ENCODE results near the gene MAT2A.
A peak's percentile ranks its signal among the peaks of the same experiment; 100 is the strongest.

The MAT2A gene

DNA sequence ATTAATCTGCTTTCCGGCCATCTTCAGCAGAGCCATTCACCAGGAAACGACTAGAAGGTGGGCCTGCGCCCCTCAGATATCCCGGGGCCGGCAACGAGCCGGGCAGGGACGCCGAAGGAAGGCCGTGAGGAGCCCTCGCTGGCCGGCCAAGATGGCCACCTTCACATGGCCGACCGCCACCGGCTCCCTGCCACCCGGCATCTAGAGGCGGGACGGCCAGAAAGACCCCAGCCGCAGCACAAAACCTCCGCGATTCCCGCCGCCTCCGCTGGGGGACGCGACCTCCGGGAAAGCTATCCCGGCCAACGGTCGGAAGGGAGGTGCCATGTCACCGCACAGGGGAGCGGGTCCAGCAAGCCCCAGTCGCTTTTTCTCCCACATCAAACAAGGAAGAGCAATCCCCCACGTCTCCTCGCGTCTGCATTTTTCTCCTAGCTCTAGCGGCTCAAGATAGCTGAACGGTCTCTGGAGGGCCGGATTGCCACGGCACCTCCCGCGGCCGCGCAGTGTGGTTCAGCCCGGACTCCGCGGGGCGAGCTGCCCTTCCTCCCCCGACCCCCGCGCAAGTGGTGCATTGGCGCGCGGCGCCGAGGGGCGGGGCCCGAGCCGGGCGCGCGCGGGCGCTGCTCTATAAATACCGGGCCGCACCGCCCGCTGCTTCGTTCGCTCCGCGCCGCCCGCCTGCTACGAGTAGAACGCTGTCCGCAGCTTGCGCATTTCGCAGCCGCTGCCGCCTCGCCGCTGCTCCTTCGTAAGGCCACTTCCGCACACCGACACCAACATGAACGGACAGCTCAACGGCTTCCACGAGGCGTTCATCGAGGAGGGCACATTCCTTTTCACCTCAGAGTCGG is at the start of gene MAT2A:
MAT2A (plus strand) TSS at position 662 of the 854 bp plus-strand sequence; CDS start at position 782, 120 bp downstream.
- DNase-seq = peak; percentile 95

DNA sequence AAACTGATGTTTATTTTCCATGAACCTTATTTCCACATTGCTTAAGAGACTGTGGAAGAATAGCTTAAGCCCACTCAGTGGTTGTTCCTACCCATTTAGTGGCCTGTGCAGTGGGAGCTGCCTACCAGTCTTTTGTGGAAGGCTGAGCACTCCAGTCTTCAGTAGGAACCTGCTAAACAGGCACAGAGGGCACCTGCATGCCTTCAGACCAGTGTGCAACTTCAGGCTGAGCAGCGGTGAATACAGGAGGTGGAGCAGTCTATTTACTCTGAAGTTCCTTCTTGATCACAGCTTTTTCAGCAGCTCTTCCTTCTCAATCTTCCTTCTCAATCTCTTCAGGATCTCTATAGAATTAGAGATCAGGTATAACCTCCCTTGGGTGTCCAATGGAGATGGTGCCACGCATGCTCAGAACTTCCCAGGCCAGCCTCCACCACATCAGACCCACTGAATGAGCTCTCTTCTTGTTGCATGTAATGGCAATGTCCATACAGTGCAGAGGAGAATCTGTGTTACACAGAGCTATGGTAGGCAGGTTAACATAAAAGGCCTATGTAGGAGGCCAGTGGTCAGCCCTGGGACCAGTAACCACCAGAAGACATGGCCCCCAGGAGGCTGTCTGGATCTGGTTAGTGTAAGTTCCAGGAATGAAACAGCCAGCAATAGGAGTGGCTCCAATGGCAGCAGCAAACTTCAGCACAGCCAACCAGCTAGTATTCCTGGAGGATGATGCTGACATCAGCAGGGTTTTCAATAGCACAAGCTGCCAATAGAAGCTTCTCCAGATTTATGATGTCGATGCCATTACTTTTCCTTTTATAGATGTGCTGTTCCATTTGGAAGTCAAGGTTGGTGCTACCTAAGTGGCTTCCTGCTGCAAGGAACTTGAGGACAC is 47.9 kb upstream of the MAT2A start:
- no peak for DNase-seq

DNA sequence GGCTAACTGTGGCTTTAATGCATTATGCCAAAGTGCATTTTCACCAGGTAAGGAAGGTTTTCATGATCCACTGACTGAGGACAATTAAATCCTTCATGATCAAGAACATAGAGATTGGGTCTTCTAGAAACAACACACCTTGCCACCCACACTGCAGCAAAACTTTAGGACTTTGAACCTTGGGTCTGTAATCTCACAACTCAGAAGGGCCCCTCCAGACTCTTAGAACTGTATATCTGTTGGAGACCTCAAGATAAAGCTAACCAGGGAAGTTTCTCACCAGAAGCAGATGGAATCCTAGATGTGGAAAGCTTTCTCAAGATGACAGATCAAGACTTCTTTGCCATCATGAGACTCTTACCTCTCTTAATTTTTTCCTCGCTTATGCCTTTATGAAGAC is 42.5 kb upstream of the MAT2A start:
- DNase-seq = no peak

DNA sequence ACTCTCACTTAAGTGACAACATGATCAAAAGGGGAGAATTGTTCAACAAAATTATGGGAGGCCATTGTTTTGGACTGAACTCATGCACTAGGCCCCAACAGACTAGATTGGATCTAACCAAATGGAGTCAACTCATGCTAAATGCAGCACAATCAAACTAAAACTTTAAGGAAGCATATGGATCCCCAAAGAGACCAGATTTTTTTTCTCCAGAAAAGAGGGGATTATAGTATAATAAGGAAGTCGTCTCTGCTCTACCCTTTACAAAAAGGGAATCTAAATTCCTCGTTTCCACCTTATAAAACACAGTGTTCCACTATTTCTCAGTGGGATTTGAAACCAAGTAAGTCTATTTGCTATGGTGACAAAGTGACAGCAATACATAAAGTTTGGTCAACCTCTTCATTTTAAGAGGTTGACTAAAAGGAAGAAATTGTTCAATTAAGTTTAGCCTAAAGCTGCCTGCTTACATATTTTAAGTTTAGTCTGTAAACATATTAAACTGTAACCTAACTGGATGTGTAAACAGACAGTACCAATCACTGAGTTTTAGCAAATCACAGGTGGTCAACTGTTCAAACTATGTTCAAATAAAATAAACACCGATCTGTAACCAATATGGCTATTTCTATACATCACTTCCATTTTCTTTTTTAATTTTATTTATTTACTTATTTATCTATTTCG is 40.9 kb upstream of the MAT2A start:
- DNase-seq = no peak

DNA sequence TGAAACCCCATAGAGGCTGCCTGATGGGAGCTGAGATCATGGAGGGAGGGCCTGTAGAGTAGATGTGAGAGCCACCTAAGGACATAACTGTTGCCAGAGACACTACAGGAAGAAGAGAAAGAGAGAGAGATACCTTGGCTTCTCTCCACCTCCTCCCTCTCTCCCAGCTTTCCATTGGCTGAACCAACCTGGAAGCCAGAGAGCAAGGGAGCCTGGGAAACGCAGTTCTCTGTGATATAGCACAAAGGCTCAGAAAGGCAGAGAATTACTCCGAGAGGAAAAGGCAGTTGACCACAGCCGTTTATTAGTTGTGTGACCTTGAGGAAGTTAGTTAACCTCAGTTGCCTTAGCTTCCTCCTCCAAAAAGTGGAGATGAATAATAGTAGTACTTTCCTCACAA is 37.7 kb upstream of the MAT2A start:
- DNase-seq = no peak

DNA sequence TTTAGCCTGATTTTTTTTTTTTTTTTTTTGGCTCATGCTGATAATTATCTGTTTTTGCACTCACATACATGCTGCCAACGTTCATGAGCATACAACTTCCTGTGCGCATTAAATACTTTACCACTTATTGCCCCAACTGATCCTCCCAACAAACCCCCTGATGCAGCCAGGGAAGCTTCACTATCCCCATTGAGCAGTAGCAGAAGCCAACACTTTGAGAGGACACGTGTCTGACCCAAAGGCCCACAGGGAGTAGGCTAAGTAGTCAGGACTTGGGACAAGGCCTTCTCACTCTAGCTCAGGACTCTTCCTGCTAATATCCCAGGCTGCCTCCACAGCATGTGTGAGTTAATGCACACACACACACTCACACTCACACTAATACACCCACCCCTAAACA is 36.2 kb upstream of the MAT2A start:
- DNase-seq = no peak

DNA sequence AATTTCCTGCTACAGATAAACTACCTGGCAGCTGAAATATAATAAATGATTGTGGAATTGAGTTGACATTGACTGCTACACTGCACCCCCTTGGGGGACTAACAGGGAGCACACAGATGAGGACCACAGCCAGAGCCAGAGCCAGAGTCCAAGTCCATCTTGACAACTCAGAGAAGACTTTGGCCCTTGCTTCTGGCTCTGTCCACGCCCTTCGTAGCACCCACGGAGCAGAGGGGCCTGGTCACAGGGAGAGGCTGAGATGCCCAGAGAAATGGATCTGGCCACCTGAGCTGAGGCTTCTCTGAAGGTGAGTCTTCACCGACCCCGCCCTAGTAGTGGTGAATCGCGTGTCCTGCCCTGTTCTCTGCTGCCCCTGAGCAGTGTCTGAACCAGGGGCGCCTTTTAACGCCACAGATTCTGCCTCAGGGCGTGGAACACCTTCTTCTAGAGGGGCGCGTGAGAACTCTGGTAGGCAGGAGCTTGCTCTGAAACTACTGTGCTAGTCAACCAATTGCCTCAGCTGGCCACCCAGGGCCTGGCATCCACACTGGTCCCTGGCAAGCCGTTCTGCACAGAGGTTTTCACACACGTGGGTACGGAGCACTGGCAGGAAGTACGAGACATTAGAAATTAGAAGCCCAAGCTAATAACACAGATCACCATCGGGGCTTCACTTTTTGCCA is 35.7 kb upstream of the MAT2A start:
- no peak for DNase-seq

DNA sequence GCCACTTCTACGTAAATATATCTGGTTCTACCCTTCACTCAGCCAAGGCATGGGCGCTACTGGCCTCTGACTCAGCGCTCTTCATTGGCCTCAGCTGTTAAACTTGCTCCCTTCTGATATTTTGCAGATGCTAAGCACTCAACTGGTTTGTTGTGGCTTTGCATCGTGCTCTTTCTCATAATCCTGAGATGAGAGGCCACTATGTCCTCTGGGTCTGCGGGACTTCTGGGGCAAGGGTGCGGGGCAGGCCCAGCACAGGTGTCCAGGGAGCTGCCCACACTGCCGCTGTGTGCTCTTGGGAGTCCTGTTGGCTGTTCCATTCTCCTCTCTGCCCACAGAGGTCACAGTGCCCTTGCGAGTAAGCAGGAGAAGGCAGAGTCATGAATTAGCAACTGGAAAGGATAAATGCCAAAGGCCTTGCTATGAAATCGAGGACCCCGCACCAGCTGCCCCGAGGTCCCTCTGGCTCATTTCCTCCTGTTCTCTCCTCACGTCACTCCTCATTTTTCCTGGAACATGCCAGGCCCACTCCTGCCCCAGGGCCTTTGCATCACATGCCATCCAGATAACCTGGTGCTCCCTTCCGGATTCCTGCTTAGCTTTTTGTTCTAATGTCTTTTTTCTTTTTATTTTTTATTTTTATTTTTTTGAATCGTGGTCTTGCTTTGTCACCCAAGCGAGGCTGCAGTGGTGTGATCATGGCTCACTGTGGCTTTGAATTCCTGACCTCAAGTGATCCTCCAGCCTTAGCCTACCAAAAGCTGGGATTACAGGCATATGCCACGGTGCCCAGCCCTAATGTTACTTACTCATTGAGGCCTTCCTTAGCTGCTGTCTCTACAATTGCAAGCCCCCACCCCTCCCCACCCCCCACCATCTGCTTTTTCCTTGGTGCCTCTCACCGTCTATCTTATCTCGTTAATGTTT is 34.9 kb upstream of the MAT2A start:
- DNase-seq = peak; percentile 34

DNA sequence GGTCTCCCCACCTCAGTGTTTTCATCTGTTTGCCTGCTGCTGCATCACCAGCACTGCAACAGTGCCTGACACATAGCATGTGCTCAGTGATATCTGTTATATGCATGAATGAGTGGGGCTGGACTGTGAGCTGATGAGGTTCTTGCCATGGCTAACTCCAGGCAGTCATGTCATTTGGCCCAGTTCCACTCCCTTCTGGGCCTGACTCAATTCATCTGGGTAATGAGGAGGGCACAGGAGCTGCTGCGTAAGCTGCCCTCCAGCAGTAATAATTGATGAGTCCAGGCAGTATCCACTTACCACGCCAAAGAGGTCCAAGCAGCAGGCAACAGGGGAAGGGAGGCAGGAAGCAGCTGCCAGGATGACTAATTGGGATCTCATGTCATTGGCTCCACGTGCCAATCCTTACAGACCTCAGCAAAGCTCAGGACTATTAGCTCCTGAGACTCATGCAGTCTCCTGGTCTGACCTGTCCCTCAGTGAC is 34.1 kb upstream of the MAT2A start:
- peak; percentile 92 for DNase-seq

DNA sequence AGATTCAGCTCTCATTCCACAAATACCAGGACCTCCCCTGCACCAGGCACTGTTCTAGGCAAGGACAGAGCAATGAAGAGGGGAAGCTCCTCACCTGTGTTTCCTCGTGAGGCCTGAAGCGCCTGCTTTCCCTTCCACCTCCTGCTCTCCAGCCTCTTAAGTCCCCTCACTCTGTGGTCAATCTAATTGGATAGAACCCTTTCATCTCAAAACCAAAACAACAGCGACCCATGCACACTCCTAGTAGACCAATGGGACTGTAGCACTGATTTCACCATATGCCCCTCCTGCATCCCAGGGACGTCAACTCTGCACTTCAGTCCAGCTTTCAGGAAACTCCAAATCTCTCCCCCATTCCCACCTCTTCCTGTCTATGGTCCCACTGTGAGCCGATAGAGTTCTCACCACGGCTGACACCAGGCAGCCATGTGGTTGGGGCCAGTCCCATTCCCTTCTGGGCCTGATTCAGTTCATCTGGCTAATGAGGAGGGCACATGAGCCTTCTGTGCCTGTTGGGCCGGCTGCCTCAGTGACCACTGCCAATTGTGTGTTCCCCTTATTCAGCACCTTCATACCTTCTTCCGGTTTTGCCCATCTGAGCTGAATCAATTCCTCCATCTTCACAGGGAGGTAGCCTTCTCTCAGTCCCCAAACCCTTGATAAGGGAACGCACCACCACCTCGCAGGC is 33.3 kb upstream of the MAT2A start:
- DNase-seq = no peak

DNA sequence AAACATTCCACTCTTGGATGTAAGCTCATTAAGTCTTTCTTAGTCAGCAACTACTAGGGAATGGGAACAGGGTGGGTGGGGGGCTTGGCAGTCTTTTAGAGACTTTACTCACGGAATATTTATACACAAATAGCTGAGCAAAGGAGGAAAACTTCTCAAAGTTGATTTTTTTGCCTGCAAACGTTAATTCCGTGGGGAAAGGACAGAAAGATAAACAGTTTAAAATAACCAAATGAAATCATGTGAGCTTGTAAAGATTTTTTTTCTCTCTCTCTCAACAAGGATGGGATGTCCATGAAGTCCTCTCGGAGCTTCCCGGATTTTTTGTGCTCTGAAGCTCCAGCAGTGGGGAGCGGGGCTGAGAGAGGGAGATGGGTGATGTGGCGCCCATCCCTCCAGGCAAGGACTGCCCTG is 32.2 kb upstream of the MAT2A start:
- peak; percentile 71 for DNase-seq

DNA sequence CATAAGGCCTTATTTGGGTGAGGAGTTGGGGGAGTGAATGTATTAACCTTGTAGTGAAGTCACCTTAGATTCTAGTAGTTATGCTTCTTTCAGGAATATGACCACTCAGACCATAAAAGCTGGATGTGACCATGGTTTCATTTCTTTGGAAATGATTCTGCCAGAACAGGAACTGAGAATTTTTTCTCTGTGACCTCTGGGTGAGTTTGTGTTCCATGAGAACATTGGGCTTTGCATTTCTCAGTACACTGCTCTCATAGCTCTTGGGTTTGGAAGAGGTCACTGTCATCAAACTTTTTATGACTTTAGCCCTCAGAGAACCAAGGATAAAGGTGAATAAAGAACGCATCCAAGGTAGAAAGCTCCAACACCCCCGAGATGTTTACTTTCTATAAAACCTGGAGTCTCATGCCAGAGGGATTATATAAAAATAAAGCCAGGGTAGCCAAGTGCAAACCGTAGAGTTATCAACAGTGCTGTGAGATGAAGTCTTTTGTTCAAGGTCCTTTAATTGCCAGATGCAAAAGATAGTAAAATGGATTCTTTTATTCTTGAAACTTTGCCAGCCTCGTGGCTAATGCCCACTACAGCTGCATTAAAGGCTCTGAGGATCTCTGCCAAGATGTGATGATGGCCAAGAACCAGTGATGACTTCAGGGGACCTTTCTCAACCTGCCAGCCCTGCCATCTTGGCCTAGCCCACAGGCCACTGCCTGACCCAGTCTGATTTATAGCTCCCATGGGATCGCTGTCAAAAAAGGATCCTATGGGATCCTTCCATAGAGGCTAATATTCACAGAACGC is 27.8 kb upstream of the MAT2A start:
- DNase-seq = no peak

DNA sequence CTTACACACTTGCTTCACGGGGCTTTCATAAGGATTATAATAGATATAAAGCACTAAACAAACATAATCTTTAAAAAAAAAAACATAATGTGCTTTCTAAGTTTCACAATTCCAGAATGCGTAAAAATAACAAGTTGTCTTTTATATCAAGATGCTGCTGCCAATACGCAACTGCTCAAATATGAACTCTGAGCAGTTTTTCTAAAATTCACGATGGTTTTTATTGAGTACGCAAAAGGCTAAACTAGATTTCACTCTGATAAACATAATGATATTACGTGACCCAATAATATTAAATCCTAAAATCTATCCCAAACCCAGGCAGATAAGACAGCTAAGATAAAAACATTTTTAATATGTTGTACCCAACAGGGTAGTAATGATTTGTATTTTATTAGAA is 24.6 kb upstream of the MAT2A start:
- DNase-seq = no peak

DNA sequence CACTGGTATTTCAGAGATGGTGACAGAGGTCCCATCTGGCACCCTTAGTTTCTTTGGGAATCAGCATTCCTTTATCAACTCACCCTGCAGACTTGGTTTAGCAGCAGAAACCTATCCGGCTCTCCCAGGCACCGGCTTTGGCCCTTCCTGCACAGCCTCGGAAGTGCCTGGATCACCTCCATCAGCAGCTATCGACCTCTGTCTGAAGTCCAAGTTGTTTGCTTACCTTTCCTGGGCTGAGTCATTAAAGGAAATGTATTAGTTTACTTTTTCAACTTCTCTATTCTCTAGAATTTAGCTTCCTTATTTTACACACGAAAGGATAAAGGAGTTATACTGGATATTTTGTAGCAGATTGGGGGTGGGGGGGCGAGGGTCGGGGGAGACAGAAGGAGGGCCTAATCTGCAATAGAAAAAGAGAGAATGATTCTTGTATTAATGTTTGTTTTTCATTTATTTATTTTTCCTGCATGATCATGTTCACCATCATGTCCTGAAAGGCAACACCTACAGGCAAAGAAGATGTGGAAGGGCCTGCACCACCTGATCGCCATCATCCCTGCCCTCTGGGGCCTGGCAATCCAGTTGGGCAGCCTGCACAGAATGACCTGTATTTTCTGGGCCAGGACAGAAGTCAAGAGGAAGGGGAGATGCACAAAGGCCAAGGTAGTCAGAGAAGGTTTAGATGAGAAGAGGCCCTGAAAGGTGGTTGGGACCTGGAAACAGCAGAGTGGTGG is 22.1 kb upstream of the MAT2A start:
- no peak for DNase-seq

DNA sequence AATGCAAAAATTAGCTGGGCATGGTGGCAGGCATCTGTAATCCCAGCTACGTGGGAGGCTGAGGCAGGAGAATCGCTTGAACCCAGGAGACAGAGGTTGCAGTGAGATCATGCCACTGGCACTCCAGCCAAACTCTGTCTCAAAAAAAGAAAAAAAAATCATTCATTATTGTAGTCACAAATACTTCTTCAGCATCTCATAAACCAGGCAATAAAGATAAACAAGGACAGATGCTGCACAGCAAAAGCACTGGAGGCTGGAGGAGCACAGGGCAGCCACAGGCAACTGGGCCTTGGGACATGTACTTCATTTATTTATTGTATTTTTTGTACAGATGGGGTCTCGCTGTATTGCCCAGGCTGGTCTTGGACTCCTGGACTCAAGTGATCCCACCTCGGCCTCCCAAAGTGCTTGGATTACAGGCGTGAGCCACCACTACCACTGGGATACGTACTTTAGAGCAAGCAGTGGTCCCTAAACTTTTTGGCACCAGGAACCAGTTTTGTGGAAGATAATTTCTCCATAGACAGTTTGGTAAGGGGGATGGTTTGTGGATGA is 16.8 kb upstream of the MAT2A start:
- no peak for DNase-seq

DNA sequence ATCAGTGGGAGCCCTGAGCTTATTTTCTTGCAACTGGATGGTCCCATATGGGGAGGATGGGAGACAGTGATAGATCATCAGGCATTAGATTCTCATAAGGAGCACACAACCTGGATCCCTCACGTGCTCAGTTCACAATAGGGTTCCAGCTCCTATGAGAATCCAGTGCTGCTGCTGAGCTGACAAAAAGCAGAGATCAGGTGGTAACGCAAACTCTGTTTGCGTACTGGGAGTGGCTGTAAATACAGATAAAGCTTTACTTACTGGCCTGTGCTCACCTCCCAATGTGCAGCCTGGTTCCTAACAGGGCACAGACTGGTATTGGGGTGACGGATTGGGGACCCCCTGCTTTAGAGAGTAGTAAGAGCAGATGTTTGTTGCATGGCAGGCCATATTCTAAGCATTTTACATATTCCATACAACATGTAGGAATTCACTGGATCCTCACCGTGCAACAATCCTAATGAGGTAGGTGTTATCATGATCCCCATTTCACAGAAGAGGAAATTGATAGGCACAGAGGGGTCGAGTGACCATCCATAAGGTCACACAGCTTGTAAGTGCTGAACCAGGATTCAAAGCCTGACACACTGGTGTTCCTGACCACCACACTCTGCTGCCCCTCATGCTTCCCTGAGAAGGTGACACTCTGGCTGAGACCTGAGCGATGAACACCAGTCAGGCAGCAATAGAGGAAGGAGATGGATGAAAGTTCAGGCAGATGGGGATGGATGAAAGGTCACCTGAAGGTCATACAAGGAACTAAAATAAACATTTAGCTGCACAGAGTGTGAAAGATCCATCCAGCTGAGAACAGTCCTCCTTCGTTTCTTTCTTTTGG is 15.7 kb upstream of the MAT2A start:
- DNase-seq = no peak

DNA sequence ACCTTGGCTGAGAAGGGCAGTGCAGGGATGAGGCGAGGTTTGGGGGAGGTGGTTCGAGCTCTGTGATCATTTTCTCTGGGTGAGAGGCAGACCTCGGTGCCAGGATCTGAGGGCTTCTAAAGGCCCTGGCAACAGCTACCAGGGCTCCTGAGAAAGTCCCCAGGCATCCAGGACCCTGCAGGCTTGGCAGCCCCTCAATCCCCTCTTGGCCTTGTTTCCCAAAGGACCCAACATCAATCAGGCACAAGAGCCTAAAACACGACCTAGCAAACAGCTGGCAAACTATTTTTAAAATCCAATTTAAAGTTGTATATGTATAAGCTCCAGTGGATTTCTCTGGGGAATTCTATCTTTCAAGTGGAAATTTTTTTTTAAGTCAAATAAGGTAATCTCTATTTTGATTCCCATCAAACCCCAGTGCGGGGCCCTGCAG is 15.0 kb upstream of the MAT2A start:
- DNase-seq = no peak

Data from fibroblast of skin of right biceps (primary cell).